B cell (primary cell): Measurements from ENCODE around the gene VAV3. TPM values are rescaled to one million over a fixed set of nuclear protein-coding genes. Genes with fewer than 3 reads are reported as not detected.

Experiments used
- ATAC-seq: fragments of 200-7000 bp; cut with Tn5 transposase; one replicate; pipeline ENCODE4 v1.10.0; 2021; ENCODE audit warnings: low read depth, mild to moderate bottlenecking, moderate number of reproducible peaks, moderate library complexity
- CTCF ChIA-PET: fragments of 350-600 bp; sonication (Branson Sonifier 250); formaldehyde crosslinking; loops from one replicate; lab custom pipeline; 2021; ENCODE audit warnings: antibody characterized with exemption, inconsistent platforms; lab: Charles Lee
- POLR2A ChIA-PET: fragments of 350-600 bp; sonication (Branson Sonifier 250); formaldehyde crosslinking; loops from one replicate; lab custom pipeline; 2021; ENCODE audit warnings: antibody characterized with exemption; lab: Charles Lee
- DNase-seq: peaks from one replicate; pipeline ENCODE4 v3.0.0; 2013
- H2AFZ ChIP-seq: 2 replicates; pipeline ENCODE4 v1.6.1; 2012; ENCODE audit warnings: mild to moderate bottlenecking, low read depth, low read length; ENCODE audit not compliant: insufficient read depth, poor library complexity, severe bottlenecking
- H3K27ac ChIP-seq, 2 donors: 1 replicate in 1 of 2; 2 replicates in 1 of 2; pipeline ENCODE4 v1.5.1; 2012 to 2013; ENCODE audit warnings: low read length in 2 of 2, mild to moderate bottlenecking in 2 of 2, moderate library complexity in 1 of 2
- H3K27me3 ChIP-seq, 4 experiments: fragments of 200-600 bp in 1 of 4; sonication (generic) in 1 of 4; replicated peaks in 1 of 4; 1 replicate in 2 of 4; 2 replicates in 2 of 4; pipeline versions ENCODE4 v1.6.1 to v1.7.0; 2013 to 2016; ENCODE audit warnings: low read length in 3 of 4, mild to moderate bottlenecking in 2 of 4, mixed read lengths in 1 of 4, moderate library complexity in 1 of 4; ENCODE audit not compliant: insufficient read depth in 4 of 4, control insufficient read depth in 3 of 4; ENCODE audit errors: control extremely low read depth in 1 of 4
- H3K36me3 ChIP-seq, 2 experiments: replicated peaks in 1 of 2; 1 replicate in 1 of 2; 2 replicates in 1 of 2; pipeline versions ENCODE4 v1.6.1 to v1.7.1; 2013; ENCODE audit warnings: low read length in 1 of 2; ENCODE audit not compliant: insufficient read depth in 2 of 2, control insufficient read depth in 1 of 2; ENCODE audit errors: control extremely low read depth in 1 of 2, extremely low read depth in 1 of 2
- H3K4me1 ChIP-seq, 2 donors: fragments of 200-600 bp in 1 of 2; sonication (generic) in 1 of 2; 1 replicate in 1 of 2; 2 replicates in 1 of 2; pipeline versions ENCODE4 v1.5.1 to v1.6.1; 2013 to 2017; ENCODE audit warnings: low read length in 2 of 2; ENCODE audit not compliant: control insufficient read depth in 2 of 2, insufficient read depth in 2 of 2
- H3K4me2 ChIP-seq: replicated peaks from 2 replicates; pipeline ENCODE3; 2012; ENCODE audit warnings: mild to moderate bottlenecking, low read depth, low read length; ENCODE audit not compliant: poor library complexity, severe bottlenecking
- H3K4me3 ChIP-seq, 5 experiments: fragments of 200-600 bp in 1 of 5; sonication (generic) in 1 of 5; 1 replicate in 3 of 5; 2 replicates in 2 of 5; pipeline versions ENCODE4 v1.5.1 to v1.7.0; 2011 to 2016; ENCODE audit warnings: low read length in 4 of 5, mild to moderate bottlenecking in 4 of 5, low read depth in 2 of 5, control low read depth in 1 of 5, moderate library complexity in 1 of 5; ENCODE audit not compliant: insufficient read depth in 1 of 5; ENCODE audit errors: control extremely low read depth in 1 of 5, extremely low read depth in 1 of 5
- H3K79me2 ChIP-seq: fragments of 200-600 bp; sonication (generic); one replicate; pipeline ENCODE4 v1.6.0; 2016; ENCODE audit warnings: low read length; ENCODE audit not compliant: control insufficient read depth, insufficient read depth
- H3K9ac ChIP-seq: fragments of 200-600 bp; sonication (generic); 2 replicates; pipeline ENCODE4 v1.6.1; 2017; ENCODE audit warnings: mild to moderate bottlenecking, low read length, moderate library complexity
- H3K9me3 ChIP-seq, 3 donors: one replicate each; pipeline versions ENCODE4 v1.6.1 to v1.7.1; 2013; ENCODE audit warnings: low read length in 2 of 3; ENCODE audit not compliant: control insufficient read depth in 2 of 3, insufficient read depth in 1 of 3; ENCODE audit errors: control extremely low read depth in 1 of 3
- H4K20me1 ChIP-seq: 2 replicates; pipeline ENCODE4 v1.6.0; 2012; ENCODE audit warnings: mild to moderate bottlenecking, low read length; ENCODE audit not compliant: insufficient read depth, control insufficient read depth, poor library complexity, severe bottlenecking
- H3K27ac Mint-ChIP-seq: one replicate; pipeline ENCODE4 v1.8.0; 2021; ENCODE audit warnings: mixed read lengths
- H3K27me3 Mint-ChIP-seq: one replicate; pipeline ENCODE4 v1.8.0; 2021; ENCODE audit warnings: mixed read lengths
- H3K4me1 Mint-ChIP-seq: one replicate; pipeline ENCODE4 v1.8.0; 2021; ENCODE audit warnings: mixed read lengths
- H3K4me3 Mint-ChIP-seq: one replicate; pipeline ENCODE4 v1.8.0; 2021; ENCODE audit warnings: mixed read lengths
- H3K9me3 Mint-ChIP-seq: one replicate; pipeline ENCODE4 v1.8.0; 2022; ENCODE audit warnings: mixed read lengths; ENCODE audit not compliant: insufficient read depth
- EZH2 ChIP-seq: IDR thresholded peaks from 2 replicates; pipeline ENCODE4 v1.6.1; 2012; ENCODE audit warnings: borderline replicate concordance, low read depth, mild to moderate bottlenecking, moderate library complexity, low read length; ENCODE audit not compliant: insufficient read depth, poor library complexity, severe bottlenecking
- WGBS: methylation state at CpG from one replicate; pipeline ENCODE4 v1.1.5; 2013; ENCODE audit warnings: missing lambda C conversion rate; ENCODE audit not compliant: insufficient coverage; 5-methylcytosine and 5-hydroxymethylcytosine counted together
- intact Hi-C: fragments of 100-400 bp; cut with micrococcal nuclease; formaldehyde crosslinking; loops from one replicate; pipeline ENCODE4 v1.10.0; 2022
- polyA plus RNA-seq: library from polyadenylated mRNA; depleted of rRNA; stranded (reverse); fragments of >200 nt; gene quantifications from 2 replicates; pipeline ENCODE4 v1.2.3, GENCODE V29; 2012
- total RNA-seq, 2 donors: library from RNA; stranded (reverse); fragments of 120-200 nt in 1 of 2; gene quantifications; 1 replicate in 1 of 2; 2 replicates in 1 of 2; pipeline versions ENCODE4 v1.2.3 to v1.2.4, GENCODE V29; 2013 to 2022
- TF ChIP-seq, protein P1 (sequence below): fragments of 200-600 bp; IDR thresholded peaks from one replicate; pipeline ENCODE4 v1.8.0; 2022; ENCODE audit warnings: antibody characterized with exemption, mild to moderate bottlenecking

The VAV3 gene
- total and polyA plus RNA-seq, 2 donors (not counting 1 experiment from before 2014, with no cell fraction given): 14.8 to 32.5 TPM

DNA sequence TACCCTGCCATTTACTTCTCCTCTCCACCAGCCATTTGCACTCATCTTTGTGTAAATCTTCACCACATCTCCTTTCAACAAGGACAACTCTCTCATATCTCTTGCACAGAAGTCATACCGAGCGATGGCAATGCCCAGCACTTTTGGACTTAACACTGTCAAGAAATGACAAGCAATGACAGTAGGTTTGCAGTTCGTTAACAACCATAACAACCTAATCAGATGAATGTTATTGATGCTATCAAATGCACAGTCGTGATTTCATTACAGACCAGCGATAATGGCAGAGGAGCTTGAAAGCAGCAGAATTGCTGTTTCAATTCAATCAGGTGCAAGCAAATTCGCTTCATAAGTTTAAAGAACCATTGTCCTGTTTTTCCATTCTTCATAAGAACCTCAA is 390.9 kb downstream of the VAV3 start:
- Histone ChIP-seq H3K27me3 (no peaks in the 10 kb centered on the region), H3K36me3 (peaks cover 1 to 37% of the 10 kb centered on the region in 2 experiments), H4K20me1 (no peaks in the 10 kb centered on the region), H2AFZ (no peak overlapping the region), H3K9ac (no peak overlapping the region), H3K4me3 (no peak overlapping the region), H3K4me2 (no peak overlapping the region), H3K4me1 (no peaks in the 10 kb centered on the region), H3K9me3 (peaks cover 0 to 6% (median 0%) of the 10 kb centered on the region in 3 donors), H3K27ac (no peak overlapping the region), H3K79me2 (no peaks in the 10 kb centered on the region)
- ChIA-PET CTCF (no interaction called here), POLR2A (no interaction called here)
- H3K27me3 Mint-ChIP-seq: no peaks in the 10 kb centered on the region
- intact Hi-C loops: no loop called here
- 100% methylated on average over 3 of the region's 6 CpGs for WGBS
- DNase-seq (no peak), ATAC-seq (no peak)
- H3K4me3 Mint-ChIP-seq: no peak overlapping the region
- no peaks in the 10 kb centered on the region for H3K4me1 Mint-ChIP-seq
- H3K9me3 Mint-ChIP-seq: peaks cover 3% of the 10 kb centered on the region
- no peak for TF ChIP-seq EZH2
- TF ChIP-seq, protein P1, sequence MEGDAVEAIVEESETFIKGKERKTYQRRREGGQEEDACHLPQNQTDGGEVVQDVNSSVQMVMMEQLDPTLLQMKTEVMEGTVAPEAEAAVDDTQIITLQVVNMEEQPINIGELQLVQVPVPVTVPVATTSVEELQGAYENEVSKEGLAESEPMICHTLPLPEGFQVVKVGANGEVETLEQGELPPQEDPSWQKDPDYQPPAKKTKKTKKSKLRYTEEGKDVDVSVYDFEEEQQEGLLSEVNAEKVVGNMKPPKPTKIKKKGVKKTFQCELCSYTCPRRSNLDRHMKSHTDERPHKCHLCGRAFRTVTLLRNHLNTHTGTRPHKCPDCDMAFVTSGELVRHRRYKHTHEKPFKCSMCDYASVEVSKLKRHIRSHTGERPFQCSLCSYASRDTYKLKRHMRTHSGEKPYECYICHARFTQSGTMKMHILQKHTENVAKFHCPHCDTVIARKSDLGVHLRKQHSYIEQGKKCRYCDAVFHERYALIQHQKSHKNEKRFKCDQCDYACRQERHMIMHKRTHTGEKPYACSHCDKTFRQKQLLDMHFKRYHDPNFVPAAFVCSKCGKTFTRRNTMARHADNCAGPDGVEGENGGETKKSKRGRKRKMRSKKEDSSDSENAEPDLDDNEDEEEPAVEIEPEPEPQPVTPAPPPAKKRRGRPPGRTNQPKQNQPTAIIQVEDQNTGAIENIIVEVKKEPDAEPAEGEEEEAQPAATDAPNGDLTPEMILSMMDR: no peak
- H3K27ac Mint-ChIP-seq: no peak overlapping the region

DNA sequence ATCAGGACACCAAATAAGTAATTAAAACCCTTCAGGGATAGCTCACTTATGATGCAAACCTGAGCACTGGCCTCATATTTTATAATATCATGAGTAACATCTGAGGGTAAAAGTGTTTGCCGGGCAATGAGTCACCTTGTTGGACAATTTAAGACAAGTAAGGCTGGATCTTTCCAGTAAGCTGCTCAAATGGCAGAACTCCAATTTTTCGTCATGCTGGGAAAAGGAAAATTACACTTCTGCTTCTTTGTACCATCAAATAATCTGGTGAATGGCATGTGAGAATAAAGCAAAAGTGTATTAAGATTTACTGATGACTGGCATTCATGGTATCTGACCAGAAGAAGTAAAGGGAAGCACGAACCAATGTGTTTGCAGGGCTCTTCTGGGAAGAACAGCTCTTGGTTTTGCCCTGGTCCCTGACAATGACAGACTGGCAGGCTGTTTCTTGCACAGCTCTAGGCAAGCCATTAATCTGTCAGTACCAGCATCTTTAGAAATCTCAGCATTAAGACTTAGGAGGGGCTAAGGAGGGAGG is 392.2 kb downstream of the VAV3 start:
- no peaks in the 10 kb centered on the region for H4K20me1 ChIP-seq
- TF ChIP-seq, protein P1: no peak
- no peak for TF ChIP-seq EZH2
- POLR2A ChIA-PET: no interaction called here
- CTCF ChIA-PET: interaction anchor here (1.1 kb wide), 1 partner anchor 142 kb away, joined by 3 read pairs; no protein-coding TSS in a partner anchor
- peaks cover 0 to 32% of the 10 kb centered on the region in 2 experiments for H3K36me3 ChIP-seq
- Mint-ChIP-seq H3K4me1 (no peaks in the 10 kb centered on the region), H3K4me3 (no peak overlapping the region), H3K27ac (no peak overlapping the region), H3K27me3 (no peaks in the 10 kb centered on the region), H3K9me3 (peaks cover 3% of the 10 kb centered on the region)
- DNase-seq (no peak), ATAC-seq (no peak)
- H3K4me3 ChIP-seq: no peak overlapping the region
- no peak overlapping the region for H3K9ac ChIP-seq
- H3K4me2 ChIP-seq: no peak overlapping the region
- H2AFZ ChIP-seq: no peak overlapping the region
- H3K27me3 ChIP-seq: no peaks in the 10 kb centered on the region
- peaks cover 0 to 6% (median 0%) of the 10 kb centered on the region in 3 donors for H3K9me3 ChIP-seq
- WGBS: 100% methylated on average over 1 of the region's 3 CpGs
- no peak overlapping the region for H3K27ac ChIP-seq
- H3K79me2 ChIP-seq: no peaks in the 10 kb centered on the region
- intact Hi-C loops: no loop called here
- no peaks in the 10 kb centered on the region for H3K4me1 ChIP-seq
